ENCODE measurements around the gene PRELP. TPM values are rescaled to one million over a fixed set of nuclear protein-coding genes. Genes with fewer than 3 reads are reported as not detected.

PRELP gene
- not detected in 2 replicates for total RNA-seq (2014; rRNA removed; shearing (Covaris generic); ENCODE audit: low replicate concordance)

DNA sequence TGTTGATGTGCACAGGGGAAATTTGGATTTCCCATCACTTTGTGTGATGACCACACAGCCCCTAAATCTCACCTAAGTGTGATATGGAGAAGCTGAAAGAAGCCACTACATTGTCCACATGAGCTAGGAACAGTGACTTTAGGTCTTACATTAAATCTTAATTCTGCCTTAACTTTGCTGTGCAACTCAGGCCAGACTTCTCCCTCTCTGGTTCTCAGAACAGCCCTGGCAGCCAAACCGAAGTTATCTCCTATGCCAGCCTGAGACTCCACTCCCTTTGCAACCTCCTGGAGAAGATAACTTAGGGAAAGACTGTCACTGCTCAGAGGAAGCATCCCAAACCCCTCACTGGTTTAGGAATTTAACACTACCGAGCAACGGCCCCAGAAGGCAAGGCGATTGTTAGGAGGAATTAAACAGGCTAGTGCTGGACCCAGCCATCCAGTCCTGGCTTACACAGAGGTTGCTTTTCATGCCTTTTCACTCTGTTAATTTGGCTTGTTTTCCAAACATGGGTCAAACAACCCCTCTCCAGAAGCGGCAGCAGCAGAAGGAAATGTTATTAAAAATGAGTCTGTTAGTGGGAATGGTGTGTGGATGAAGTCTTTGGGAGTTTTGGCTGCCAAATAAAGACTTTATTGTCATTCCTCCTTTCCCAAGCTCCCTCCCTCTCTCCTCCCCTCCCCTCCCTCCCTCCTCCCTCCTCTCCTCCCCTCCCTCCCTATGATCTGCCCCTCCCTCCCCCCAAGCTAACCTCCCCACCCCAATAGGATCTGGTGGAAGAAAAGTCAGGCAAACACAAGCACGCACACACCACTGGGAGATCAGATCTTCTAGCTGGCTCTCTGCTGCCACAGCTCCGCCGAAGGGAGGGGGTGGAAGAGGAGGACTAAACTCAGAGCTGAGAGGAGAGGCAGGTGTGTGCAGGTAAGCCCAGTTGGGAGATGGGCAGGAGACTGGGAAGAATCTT is at the start of gene PRELP:
PRELP (plus strand) TSS at position 795 of the 970 bp plus-strand sequence. CDS start 7,379 bp downstream, outside the sequence.
- Histone ChIP-seq H3K9ac (ENCODE audit: low read length) (no peak within 1 kb of the TSS), H3K79me2 (ENCODE audit: low read length) (no peaks in the 10 kb centered on the region), H3K9me3 (ENCODE audit: low read length) (no peaks in the 10 kb centered on the region), H4K20me1 (ENCODE audit: insufficient read depth, low read depth, low read length) (no peaks in the 10 kb centered on the region), H3K4me2 (ENCODE audit: low read depth, low read length, poor library complexity, severe bottlenecking) (no peak within 1 kb of the TSS), H3K4me1 (ENCODE audit: low read length) (0 out of 2 replicates have a peak, but pooled peaks cover 5% of the 10 kb centered on the region), H2AFZ (ENCODE audit: low read length) (no peak within 1 kb of the TSS), H3K4me3 (ENCODE audit: low read length) (no peak within 1 kb of the TSS), H3K27me3 (ENCODE audit: low read length) (0 out of 2 replicates have a peak, but pooled peaks cover 3% of the 10 kb centered on the region), H3K36me3 (ENCODE audit: insufficient read depth, low read length) (no peaks in the 10 kb centered on the region), H3K27ac (ENCODE audit: low read length) (no peak within 1 kb of the TSS), H3K9me2 (replicated peaks; ENCODE audit: insufficient read depth, low read length) (no peaks in the 10 kb centered on the region)
- no peak for DNase-seq

DNA sequence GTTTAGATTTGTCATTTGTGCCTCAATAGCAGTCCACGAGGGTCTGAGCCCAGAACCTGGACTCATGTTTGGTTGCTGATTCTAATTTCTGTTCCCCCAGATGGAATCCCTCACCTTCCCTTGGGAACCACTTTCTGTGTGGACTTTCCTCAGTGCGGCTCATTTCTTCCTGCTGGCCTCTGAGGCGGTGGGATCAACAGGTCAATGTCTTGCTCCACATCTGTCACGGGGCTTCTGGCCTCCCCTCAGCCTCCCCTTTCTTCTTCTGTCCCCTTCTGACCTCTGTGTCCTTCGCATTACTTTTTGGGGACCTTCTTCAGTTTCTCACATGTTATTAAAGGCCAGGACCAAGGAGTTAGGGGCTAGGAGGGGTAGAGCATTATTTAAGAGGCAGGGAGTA is 49.2 kb upstream of the PRELP start:
- no peak overlapping the region for H3K4me3 ChIP-seq (ENCODE audit: low read length)
- no peaks in the 10 kb centered on the region for H3K9me3 ChIP-seq (ENCODE audit: low read length)
- no peaks in the 10 kb centered on the region for H3K36me3 ChIP-seq (ENCODE audit: insufficient read depth, low read length)
- no peaks in the 10 kb centered on the region for H3K79me2 ChIP-seq (ENCODE audit: low read length)
- no peak for DNase-seq
- no peaks in the 10 kb centered on the region for H3K9me2 ChIP-seq (replicated peaks; ENCODE audit: insufficient read depth, low read length)
- H3K27ac ChIP-seq (ENCODE audit: low read length) = no peak overlapping the region
- H3K9ac ChIP-seq (ENCODE audit: low read length) = no peak overlapping the region
- no peaks in the 10 kb centered on the region for H4K20me1 ChIP-seq (ENCODE audit: insufficient read depth, low read depth, low read length)
- H3K4me1 ChIP-seq (ENCODE audit: low read length) = peaks cover 3% of the 10 kb centered on the region; the same call in 1 of the 2 replicates
- no peak overlapping the region for H3K4me2 ChIP-seq (ENCODE audit: low read depth, low read length, poor library complexity, severe bottlenecking)
- no peak overlapping the region for H2AFZ ChIP-seq (ENCODE audit: low read length)
- no peaks in the 10 kb centered on the region for H3K27me3 ChIP-seq (ENCODE audit: low read length)

DNA sequence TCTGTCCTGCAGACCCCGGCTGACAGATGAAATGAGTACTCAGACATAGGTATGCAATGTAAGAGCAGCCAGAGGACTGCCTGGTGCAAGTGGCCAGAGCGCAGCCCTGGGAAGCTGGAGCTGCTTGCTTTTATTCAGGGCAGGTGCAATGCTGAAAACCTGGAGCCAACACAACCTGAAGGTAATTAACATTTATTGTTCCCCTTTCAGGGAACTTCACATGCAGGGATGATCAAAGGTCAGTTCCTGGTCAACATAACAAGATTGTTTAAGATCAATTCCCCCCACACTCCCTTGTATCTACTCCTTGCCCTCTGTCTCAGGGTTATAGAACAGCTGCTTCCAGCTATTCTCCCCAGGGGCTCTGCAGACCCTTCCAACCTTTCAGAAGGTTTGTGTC is 48.7 kb upstream of the PRELP start:
- no peak overlapping the region for H3K27ac ChIP-seq (ENCODE audit: low read length)
- no peak overlapping the region for H3K4me3 ChIP-seq (ENCODE audit: low read length)
- H3K27me3 ChIP-seq (ENCODE audit: low read length) = no peaks in the 10 kb centered on the region
- H4K20me1 ChIP-seq (ENCODE audit: insufficient read depth, low read depth, low read length) = no peaks in the 10 kb centered on the region
- H3K9me3 ChIP-seq (ENCODE audit: low read length) = no peaks in the 10 kb centered on the region
- peaks cover 3% of the 10 kb centered on the region; the same call in 1 of the 2 replicates for H3K4me1 ChIP-seq (ENCODE audit: low read length)
- H3K36me3 ChIP-seq (ENCODE audit: insufficient read depth, low read length) = no peaks in the 10 kb centered on the region
- H3K9me2 ChIP-seq (replicated peaks; ENCODE audit: insufficient read depth, low read length) = no peaks in the 10 kb centered on the region
- H3K79me2 ChIP-seq (ENCODE audit: low read length) = no peaks in the 10 kb centered on the region
- DNase-seq = no peak
- H2AFZ ChIP-seq (ENCODE audit: low read length) = no peak overlapping the region
- H3K9ac ChIP-seq (ENCODE audit: low read length) = no peak overlapping the region
- H3K4me2 ChIP-seq (ENCODE audit: low read depth, low read length, poor library complexity, severe bottlenecking) = no peak overlapping the region

DNA sequence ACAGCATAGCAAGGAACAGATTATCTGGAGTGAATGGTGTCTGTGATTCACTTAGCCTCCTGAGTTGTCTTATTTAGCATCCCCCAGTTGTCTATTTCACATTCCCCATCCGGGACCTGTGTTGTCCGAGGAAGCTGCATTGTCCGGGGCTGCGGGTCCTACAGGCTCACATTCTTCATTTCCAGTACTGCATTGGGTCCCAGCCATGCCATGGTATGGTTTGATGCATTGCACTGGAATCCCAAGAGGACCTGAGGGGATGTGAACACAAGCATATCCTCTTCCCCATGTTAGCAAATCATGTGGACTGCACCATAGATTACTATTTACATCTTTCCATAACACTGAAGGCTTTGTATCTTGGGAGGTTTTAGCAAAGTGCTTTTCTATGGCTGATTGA is 48.2 kb upstream of the PRELP start:
- no peaks in the 10 kb centered on the region for H3K36me3 ChIP-seq (ENCODE audit: insufficient read depth, low read length)
- H3K27ac ChIP-seq (ENCODE audit: low read length) = no peak overlapping the region
- no peak overlapping the region for H3K9ac ChIP-seq (ENCODE audit: low read length)
- no peaks in the 10 kb centered on the region for H3K9me2 ChIP-seq (replicated peaks; ENCODE audit: insufficient read depth, low read length)
- DNase-seq = no peak
- H3K4me1 ChIP-seq (ENCODE audit: low read length) = peaks cover 3% of the 10 kb centered on the region; the same call in 1 of the 2 replicates
- H4K20me1 ChIP-seq (ENCODE audit: insufficient read depth, low read depth, low read length) = no peaks in the 10 kb centered on the region
- H2AFZ ChIP-seq (ENCODE audit: low read length) = no peak overlapping the region
- no peaks in the 10 kb centered on the region for H3K79me2 ChIP-seq (ENCODE audit: low read length)
- no peak overlapping the region for H3K4me2 ChIP-seq (ENCODE audit: low read depth, low read length, poor library complexity, severe bottlenecking)
- no peaks in the 10 kb centered on the region for H3K27me3 ChIP-seq (ENCODE audit: low read length)
- H3K9me3 ChIP-seq (ENCODE audit: low read length) = no peaks in the 10 kb centered on the region
- H3K4me3 ChIP-seq (ENCODE audit: low read length) = no peak overlapping the region

DNA sequence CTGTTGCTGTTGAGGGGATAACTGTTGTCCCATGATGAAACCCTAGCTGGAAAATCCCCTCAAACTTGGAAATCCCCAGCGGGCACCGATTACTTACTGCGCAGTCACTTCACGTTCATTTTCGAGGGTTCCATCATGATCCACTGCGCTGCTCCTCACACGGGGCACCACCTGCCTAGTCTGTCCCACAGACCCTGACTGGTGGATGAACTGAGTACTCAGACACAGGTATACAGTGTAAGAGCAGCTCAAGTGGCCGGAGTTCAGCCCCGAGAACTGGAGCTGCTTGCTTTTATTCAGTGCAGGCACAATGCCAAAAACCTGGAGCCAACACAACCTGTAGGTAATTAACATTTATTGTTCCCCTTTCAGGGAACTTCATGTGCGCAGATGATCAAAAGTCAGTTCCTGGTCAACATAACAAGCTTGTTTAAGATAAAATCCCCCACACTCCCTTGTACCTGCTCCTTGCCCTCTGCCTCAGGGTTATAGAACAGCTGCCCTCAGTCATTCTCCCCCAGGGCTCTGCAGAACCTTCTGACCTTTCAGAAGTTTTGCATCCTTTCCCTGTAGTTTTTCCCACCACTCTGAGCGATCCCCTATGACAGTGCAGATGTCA is 46.5 kb upstream of the PRELP start:
- Histone ChIP-seq H3K79me2 (ENCODE audit: low read length) (no peaks in the 10 kb centered on the region), H3K9ac (ENCODE audit: low read length) (no peak overlapping the region), H3K4me2 (ENCODE audit: low read depth, low read length, poor library complexity, severe bottlenecking) (no peak overlapping the region), H3K27me3 (ENCODE audit: low read length) (no peaks in the 10 kb centered on the region), H2AFZ (ENCODE audit: low read length) (no peak overlapping the region), H4K20me1 (ENCODE audit: insufficient read depth, low read depth, low read length) (no peaks in the 10 kb centered on the region), H3K27ac (ENCODE audit: low read length) (no peak overlapping the region), H3K36me3 (ENCODE audit: insufficient read depth, low read length) (no peaks in the 10 kb centered on the region), H3K4me3 (ENCODE audit: low read length) (no peak overlapping the region), H3K4me1 (ENCODE audit: low read length) (peaks cover 3% of the 10 kb centered on the region; the same call in 1 of the 2 replicates), H3K9me2 (replicated peaks; ENCODE audit: insufficient read depth, low read length) (no peaks in the 10 kb centered on the region), H3K9me3 (ENCODE audit: low read length) (no peaks in the 10 kb centered on the region)
- DNase-seq = no peak

DNA sequence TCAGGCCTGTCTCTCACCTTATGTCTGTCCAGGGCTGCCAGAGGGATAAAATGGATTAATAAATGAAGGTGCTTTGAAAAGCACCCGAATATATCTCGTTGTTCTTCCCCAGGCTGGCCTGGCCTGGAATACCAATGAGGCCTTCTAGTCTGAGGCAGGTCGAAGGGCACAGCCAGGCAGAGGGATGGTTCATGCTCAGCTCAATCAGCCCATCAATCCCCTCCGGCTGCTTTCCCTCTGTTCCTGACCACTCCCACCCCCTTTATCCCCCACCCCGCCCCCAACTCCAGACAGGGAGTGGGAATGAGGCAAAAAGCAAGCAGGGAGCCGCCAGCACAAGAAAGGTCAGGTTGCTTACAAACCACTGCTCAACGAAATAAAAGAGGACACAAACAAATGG is 40.0 kb upstream of the PRELP start:
- H3K4me3 ChIP-seq (ENCODE audit: low read length) = no peak overlapping the region
- H3K4me2 ChIP-seq (ENCODE audit: low read depth, low read length, poor library complexity, severe bottlenecking) = no peak overlapping the region
- no peaks in the 10 kb centered on the region for H4K20me1 ChIP-seq (ENCODE audit: insufficient read depth, low read depth, low read length)
- no peak for DNase-seq
- H3K9ac ChIP-seq (ENCODE audit: low read length) = no peak overlapping the region
- no peaks in the 10 kb centered on the region for H3K27me3 ChIP-seq (ENCODE audit: low read length)
- no peaks in the 10 kb centered on the region for H3K4me1 ChIP-seq (ENCODE audit: low read length)
- no peaks in the 10 kb centered on the region for H3K79me2 ChIP-seq (ENCODE audit: low read length)
- H3K9me2 ChIP-seq (replicated peaks; ENCODE audit: insufficient read depth, low read length) = no peaks in the 10 kb centered on the region
- no peaks in the 10 kb centered on the region for H3K9me3 ChIP-seq (ENCODE audit: low read length)
- H2AFZ ChIP-seq (ENCODE audit: low read length) = no peak overlapping the region
- H3K27ac ChIP-seq (ENCODE audit: low read length) = no peak overlapping the region
- H3K36me3 ChIP-seq (ENCODE audit: insufficient read depth, low read length) = no peaks in the 10 kb centered on the region

DNA sequence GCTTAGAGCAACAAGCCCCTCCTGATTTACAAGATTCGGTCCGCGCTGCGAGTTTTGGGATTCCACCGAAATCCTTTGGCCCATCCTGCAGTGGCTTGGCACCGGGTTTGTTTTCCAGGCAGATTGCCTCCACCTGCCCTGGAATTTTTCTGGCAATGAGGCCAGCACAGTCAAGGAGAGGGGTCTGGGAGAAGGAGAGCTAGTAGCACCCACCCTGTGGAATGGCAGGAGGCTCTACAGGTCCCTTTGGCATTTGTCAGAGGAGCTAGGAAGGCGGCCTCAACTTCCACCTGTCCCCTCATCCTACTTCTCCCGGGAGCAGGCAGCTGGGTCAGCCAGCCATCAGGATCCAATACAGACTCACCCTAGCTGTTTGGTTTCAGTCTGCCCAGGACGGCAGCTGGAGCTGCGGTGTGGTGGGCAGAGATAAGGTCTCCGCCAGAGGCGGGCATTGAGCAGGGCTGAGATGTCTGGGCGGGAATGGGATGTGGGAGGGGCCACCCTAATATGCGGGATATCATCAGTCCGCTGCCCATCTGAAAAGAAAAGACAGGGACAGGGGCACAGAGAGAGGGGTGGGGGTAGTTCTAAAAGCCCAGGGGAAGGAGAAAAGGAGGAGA is 37.8 kb upstream of the PRELP start:
- no peaks in the 10 kb centered on the region for H3K4me1 ChIP-seq (ENCODE audit: low read length)
- no peak overlapping the region for H3K27ac ChIP-seq (ENCODE audit: low read length)
- no peaks in the 10 kb centered on the region for H3K9me2 ChIP-seq (replicated peaks; ENCODE audit: insufficient read depth, low read length)
- no peak overlapping the region for H3K9ac ChIP-seq (ENCODE audit: low read length)
- H3K4me2 ChIP-seq (ENCODE audit: low read depth, low read length, poor library complexity, severe bottlenecking) = no peak overlapping the region
- H3K4me3 ChIP-seq (ENCODE audit: low read length) = no peak overlapping the region
- H3K9me3 ChIP-seq (ENCODE audit: low read length) = no peaks in the 10 kb centered on the region
- H3K79me2 ChIP-seq (ENCODE audit: low read length) = no peaks in the 10 kb centered on the region
- H3K36me3 ChIP-seq (ENCODE audit: insufficient read depth, low read length) = no peaks in the 10 kb centered on the region
- DNase-seq = no peak
- no peak overlapping the region for H2AFZ ChIP-seq (ENCODE audit: low read length)
- H3K27me3 ChIP-seq (ENCODE audit: low read length) = no peaks in the 10 kb centered on the region
- no peaks in the 10 kb centered on the region for H4K20me1 ChIP-seq (ENCODE audit: insufficient read depth, low read depth, low read length)

All from Karpas-422 (cell line).